IPS-15b (cell line): ENCODE results near the gene SMIM7.

Experiments
- H3K27me3 ChIP-seq: one replicate; pipeline ENCODE4 v1.6.1; 2013; ENCODE audit warnings: low read length; ENCODE audit not compliant: control insufficient read depth, insufficient read depth
- H3K36me3 ChIP-seq: one replicate; pipeline ENCODE4 v1.6.1; 2013; ENCODE audit warnings: low read length; ENCODE audit not compliant: control insufficient read depth, insufficient read depth
- H3K4me1 ChIP-seq: one replicate; pipeline ENCODE4 v1.6.1; 2013; ENCODE audit warnings: mild to moderate bottlenecking, low read length; ENCODE audit not compliant: control insufficient read depth, insufficient read depth
- H3K4me3 ChIP-seq: one replicate; pipeline ENCODE4 v1.5.1; 2013; ENCODE audit warnings: low read depth, low read length
- H3K9ac ChIP-seq: one replicate; pipeline ENCODE4 v1.6.1; 2013; ENCODE audit warnings: low read depth, mild to moderate bottlenecking, low read length
- H3K9me3 ChIP-seq: one replicate; pipeline ENCODE4 v1.6.1; 2013; ENCODE audit warnings: mild to moderate bottlenecking, low read length; ENCODE audit not compliant: control insufficient read depth, insufficient read depth

Gene SMIM7

DNA sequence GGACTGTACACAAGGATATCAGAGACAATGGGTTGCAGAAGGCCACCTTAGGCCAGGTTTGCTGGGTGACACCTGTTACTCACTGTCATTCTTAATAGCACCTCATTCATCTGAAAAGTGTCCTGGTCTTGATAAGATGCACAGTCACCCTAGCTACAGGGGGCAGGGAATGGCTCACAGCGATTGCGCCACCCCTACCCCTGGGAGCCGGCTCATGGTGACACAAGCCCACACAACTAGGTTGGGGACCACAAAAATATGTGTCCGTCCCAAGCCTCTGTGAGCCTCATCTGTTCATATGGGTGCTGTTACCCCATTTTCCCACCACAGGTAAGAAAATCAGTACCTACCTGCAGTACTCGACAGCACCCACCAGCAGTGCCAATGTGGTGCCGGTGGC, 55.3 kb downstream of the SMIM7 start:
- Histone ChIP-seq H3K9me3 (no peaks in the 10 kb centered on the region), H3K9ac (no peak overlapping the region), H3K27me3 (no peaks in the 10 kb centered on the region), H3K4me3 (no peak overlapping the region), H3K4me1 (no peaks in the 10 kb centered on the region), H3K36me3 (no peaks in the 10 kb centered on the region)

DNA sequence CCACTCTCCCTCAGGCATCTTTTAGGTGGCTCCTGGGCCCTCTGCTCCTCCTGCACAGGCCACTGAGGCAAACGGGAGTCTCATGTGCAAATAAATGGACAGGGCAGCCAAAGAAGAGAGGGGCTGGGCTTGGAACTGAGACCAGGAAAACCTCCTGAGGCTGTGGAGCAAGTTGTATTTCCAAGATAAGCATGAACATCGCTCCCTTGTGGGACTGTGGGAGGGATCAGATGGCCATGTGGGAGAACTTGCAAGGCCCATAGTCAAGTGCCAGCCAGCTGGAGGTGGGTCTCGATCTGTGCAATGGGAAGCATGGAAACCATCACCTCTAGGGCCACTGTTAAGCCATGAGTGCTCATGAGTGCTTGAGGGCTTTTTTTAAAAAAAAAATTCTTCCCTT, 56.9 kb downstream of the SMIM7 start:
- Histone ChIP-seq H3K9me3 (no peaks in the 10 kb centered on the region), H3K27me3 (no peaks in the 10 kb centered on the region), H3K36me3 (no peaks in the 10 kb centered on the region), H3K4me1 (no peaks in the 10 kb centered on the region), H3K4me3 (no peak overlapping the region), H3K9ac (no peak overlapping the region)

DNA sequence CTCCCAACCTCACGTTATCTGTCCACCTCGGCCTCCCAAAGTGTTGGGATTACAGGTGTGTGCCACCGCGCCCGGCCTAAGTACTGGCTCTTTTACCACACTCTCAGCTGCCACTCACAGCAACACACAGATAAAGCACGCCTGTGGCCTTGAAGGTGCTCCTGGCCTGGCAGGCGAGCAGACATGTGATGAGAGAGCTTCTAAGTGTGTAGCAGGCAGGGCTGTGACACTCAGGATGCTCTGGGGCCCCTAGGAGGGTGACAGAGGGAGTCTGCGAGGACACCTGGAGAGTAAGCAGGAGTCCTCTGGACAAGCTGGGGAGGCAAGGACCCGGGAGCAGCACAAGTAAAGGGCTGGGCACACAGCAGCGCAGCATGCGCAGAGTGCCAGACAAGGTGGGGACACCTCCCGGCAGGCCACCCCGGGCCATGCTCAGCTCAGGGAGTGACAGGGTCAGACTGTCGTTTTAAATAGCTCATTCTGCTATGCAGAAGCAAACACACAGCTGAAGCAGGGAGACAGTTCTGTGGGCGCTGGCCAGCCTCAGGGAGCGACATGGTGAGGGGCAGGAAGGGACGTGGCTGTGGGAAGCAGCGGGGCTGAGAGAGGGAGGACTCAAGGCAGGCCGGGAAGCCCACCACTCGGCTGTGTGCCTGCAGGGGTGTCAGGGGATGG, 58.4 kb downstream of the SMIM7 start:
- no peaks in the 10 kb centered on the region for H3K9me3 ChIP-seq
- H3K36me3 ChIP-seq, result no peaks in the 10 kb centered on the region
- no peaks in the 10 kb centered on the region for H3K27me3 ChIP-seq
- no peak overlapping the region for H3K9ac ChIP-seq
- no peaks in the 10 kb centered on the region for H3K4me1 ChIP-seq
- no peak overlapping the region for H3K4me3 ChIP-seq

DNA sequence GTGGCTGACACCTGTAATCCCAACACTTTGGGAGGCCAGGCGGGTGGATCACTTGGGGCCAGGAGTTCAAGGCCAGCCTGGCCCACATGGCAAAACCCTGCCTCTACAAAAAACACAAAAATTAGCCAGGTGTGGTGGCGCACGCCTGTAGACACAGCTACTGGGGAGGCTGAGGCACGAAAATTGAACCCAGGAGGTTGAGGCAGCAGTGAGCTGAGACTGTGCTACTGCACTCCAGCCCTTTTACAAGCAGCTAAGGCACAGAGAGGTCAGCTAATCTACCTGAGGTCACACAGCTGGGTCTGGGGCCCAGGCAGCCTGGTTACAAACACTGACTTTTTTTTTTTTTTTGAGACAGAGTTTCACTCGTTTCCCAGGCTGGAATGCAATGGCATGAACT, 59.1 kb downstream of the SMIM7 start:
- no peaks in the 10 kb centered on the region for H3K9me3 ChIP-seq
- H3K27me3 ChIP-seq, result no peaks in the 10 kb centered on the region
- no peak overlapping the region for H3K4me3 ChIP-seq
- H3K36me3 ChIP-seq, result no peaks in the 10 kb centered on the region
- H3K9ac ChIP-seq, result no peak overlapping the region
- H3K4me1 ChIP-seq, result no peaks in the 10 kb centered on the region

DNA sequence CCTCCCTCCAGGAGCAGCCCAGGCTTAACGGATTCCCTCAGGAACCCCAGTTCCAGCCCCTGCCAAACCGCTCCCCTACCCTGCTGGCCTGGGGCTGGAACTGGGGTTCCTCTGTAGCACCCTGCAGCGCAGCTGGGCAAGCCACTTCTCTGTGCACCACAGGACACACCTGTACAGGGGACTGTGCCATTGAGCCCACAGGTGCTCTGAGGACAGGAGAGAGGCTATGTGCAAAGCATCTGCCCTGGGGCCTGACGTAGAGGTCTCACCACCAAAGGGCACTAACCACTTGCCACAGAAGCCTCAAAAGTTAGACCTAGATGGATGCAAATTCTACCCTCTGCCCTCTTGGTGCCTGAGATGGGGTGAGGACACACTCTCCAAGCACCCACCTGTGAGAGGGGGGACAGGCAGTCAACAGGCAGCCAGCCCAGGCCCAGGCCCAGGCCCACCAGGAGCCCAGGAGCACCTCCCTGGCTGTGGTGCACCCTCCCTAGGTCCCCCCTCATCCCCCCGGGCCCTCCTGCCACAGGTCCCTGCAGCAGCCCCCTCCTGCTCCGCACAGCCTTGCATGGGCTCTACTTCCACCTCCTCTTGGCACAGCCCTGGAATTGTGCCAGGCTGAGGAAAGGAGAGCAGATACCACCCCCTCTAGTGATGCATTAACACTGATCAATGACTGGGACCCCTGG, 60.1 kb downstream of the SMIM7 start:
- H3K9me3 ChIP-seq, result no peaks in the 10 kb centered on the region
- no peaks in the 10 kb centered on the region for H3K4me1 ChIP-seq
- H3K9ac ChIP-seq, result no peak overlapping the region
- no peak overlapping the region for H3K4me3 ChIP-seq
- H3K36me3 ChIP-seq, result no peaks in the 10 kb centered on the region
- H3K27me3 ChIP-seq, result no peaks in the 10 kb centered on the region

DNA sequence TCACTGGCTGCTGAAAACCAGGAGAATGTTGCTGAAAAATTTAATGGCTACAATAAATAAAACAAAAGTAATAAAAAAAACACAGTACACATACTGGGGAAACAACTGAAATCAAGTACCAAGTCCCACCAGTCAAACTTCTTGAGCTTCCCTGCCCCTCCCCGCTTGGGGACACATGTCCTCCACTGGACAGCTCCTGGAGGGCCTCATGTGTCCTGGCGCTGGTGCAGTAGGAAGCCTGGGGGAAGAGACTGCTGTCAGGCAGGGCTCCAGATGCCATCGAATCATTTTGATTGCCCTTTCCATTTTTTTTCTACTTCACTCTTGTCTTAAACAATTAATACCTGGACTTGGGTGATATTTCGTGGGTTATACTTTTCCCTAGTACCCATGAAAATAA, 61.1 kb downstream of the SMIM7 start:
- no peaks in the 10 kb centered on the region for H3K9me3 ChIP-seq
- H3K4me3 ChIP-seq, result no peak overlapping the region
- no peak overlapping the region for H3K9ac ChIP-seq
- H3K36me3 ChIP-seq, result no peaks in the 10 kb centered on the region
- no peaks in the 10 kb centered on the region for H3K4me1 ChIP-seq
- no peaks in the 10 kb centered on the region for H3K27me3 ChIP-seq

DNA sequence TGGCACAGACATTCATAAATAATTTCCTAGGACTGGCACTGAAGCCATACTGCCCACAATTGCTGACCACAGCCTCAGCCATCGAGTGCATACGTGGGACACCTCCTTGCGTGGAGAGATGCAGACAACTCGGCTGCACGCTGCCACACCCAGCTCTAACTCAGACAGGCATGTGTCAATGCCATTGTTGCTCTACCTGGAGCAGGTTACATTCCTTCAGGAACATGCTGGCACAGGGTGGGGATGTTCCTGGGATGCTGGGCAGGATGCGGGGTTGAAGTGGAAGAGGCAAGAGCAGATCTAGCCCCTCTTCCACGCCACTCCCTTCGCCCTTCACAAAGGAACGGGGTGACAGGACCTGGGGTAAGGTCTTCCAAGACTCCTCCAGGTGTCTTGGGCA, 63.5 kb downstream of the SMIM7 start:
- no peak overlapping the region for H3K9ac ChIP-seq
- H3K36me3 ChIP-seq, result no peaks in the 10 kb centered on the region
- no peaks in the 10 kb centered on the region for H3K9me3 ChIP-seq
- H3K27me3 ChIP-seq, result no peaks in the 10 kb centered on the region
- H3K4me3 ChIP-seq, result no peak overlapping the region
- H3K4me1 ChIP-seq, result peaks cover 6% of the 10 kb centered on the region
